WTC11 (cell line): ENCODE measurements around the gene CCN6. TPM values are rescaled to one million over a fixed set of nuclear protein-coding genes. Genes with fewer than 3 reads are reported as not detected.

Experiments used
- ATAC-seq: fragments of 200-7000 bp; cut with Tn5 transposase; 2 replicates; pipeline ENCODE4 v1.10.0; 2021; ENCODE audit warnings: mild to moderate bottlenecking, moderate library complexity
- CTCF ChIA-PET: fragments of 300-600 bp; sonication (Branson Sonifier 250); formaldehyde crosslinking; loops from one replicate; lab custom pipeline; 2021; ENCODE audit warnings: antibody characterized with exemption; lab: Charles Lee
- POLR2A ChIA-PET: fragments of 350-600 bp; sonication (Branson Sonifier 250); formaldehyde crosslinking; loops from one replicate; lab custom pipeline; 2021; ENCODE audit warnings: antibody characterized with exemption; lab: Charles Lee
- DNase-seq: peaks from one replicate; pipeline ENCODE4 v3.0.0; 2021; ENCODE audit warnings: low spot score
- H3K27ac Mint-ChIP-seq: 2 replicates; pipeline ENCODE4 v1.8.0; 2021; ENCODE audit warnings: mixed read lengths
- H3K27me3 Mint-ChIP-seq: 2 replicates; pipeline ENCODE4 v1.8.0; 2021; ENCODE audit warnings: low read depth, mild to moderate bottlenecking, moderate library complexity, mixed read lengths
- H3K36me3 Mint-ChIP-seq: 2 replicates; pipeline ENCODE4 v1.8.0; 2021; ENCODE audit warnings: mixed read lengths
- H3K4me1 Mint-ChIP-seq: 2 replicates; pipeline ENCODE4 v1.8.0; 2022; ENCODE audit warnings: mixed read lengths
- H3K4me3 Mint-ChIP-seq: 2 replicates; pipeline ENCODE4 v1.8.0; 2021; ENCODE audit warnings: mild to moderate bottlenecking, moderate library complexity, mixed read lengths
- H3K9me3 Mint-ChIP-seq: 2 replicates; pipeline ENCODE4 v1.8.0; 2021; ENCODE audit warnings: mixed read lengths
- FOXP1 ChIP-seq: sonication (generic); formaldehyde crosslinking; IDR thresholded peaks from 2 replicates; pipeline ENCODE4 v1.8.0; 2022; ENCODE audit warnings: missing genetic modification reagents, mild to moderate bottlenecking, moderate library complexity, borderline replicate concordance
- GABPB1 ChIP-seq: sonication (generic); formaldehyde crosslinking; IDR thresholded peaks from 2 replicates; pipeline ENCODE4 v1.8.1; 2023; ENCODE audit warnings: mild to moderate bottlenecking, missing genetic modification reagents
- GTF2I ChIP-seq: fragments of 250-450 bp; sonication (Bioruptor Pico); conservative IDR thresholded peaks from 2 replicates; pipeline ENCODE4 v1.4.0; 2021; ENCODE audit warnings: mild to moderate bottlenecking
- IRF2 ChIP-seq: sonication (generic); formaldehyde crosslinking; IDR thresholded peaks from 2 replicates; pipeline ENCODE4 v1.8.0; 2022; ENCODE audit warnings: low read depth, missing genetic modification reagents, borderline replicate concordance
- KAT7 ChIP-seq: sonication (generic); formaldehyde crosslinking; IDR thresholded peaks from 2 replicates; pipeline ENCODE4 v1.8.1; 2023; ENCODE audit warnings: missing genetic modification reagents, mild to moderate bottlenecking, borderline replicate concordance
- MXD4 ChIP-seq: fragments of 250-450 bp; sonication (Bioruptor Pico); IDR thresholded peaks from 2 replicates; pipeline ENCODE4 v1.8.0; 2021; ENCODE audit warnings: mild to moderate bottlenecking, moderate library complexity, borderline replicate concordance
- NR1H2 ChIP-seq: sonication (generic); formaldehyde crosslinking; IDR thresholded peaks from 2 replicates; pipeline ENCODE4 v1.9.0; 2021; ENCODE audit warnings: mild to moderate bottlenecking, moderate library complexity, missing genetic modification reagents
- SOX15 ChIP-seq: fragments of 250-450 bp; sonication (Bioruptor Pico); IDR thresholded peaks from 2 replicates; pipeline ENCODE4 v1.9.0; 2021; ENCODE audit warnings: mild to moderate bottlenecking
- TEAD1 ChIP-seq: sonication (generic); formaldehyde crosslinking; IDR thresholded peaks from 2 replicates; pipeline ENCODE4 v1.8.0; 2022; ENCODE audit warnings: mild to moderate bottlenecking, missing genetic modification reagents
- ZBTB21 ChIP-seq: sonication (generic); formaldehyde crosslinking; IDR thresholded peaks from 2 replicates; pipeline ENCODE4 v1.8.1; 2023; ENCODE audit warnings: mild to moderate bottlenecking, missing genetic modification reagents, borderline replicate concordance
- ZNF121 ChIP-seq: sonication (generic); formaldehyde crosslinking; IDR thresholded peaks from 2 replicates; pipeline ENCODE4 v1.8.0; 2023; ENCODE audit warnings: missing genetic modification reagents
- ZNF396 ChIP-seq: fragments of 250-450 bp; sonication (Bioruptor Pico); IDR thresholded peaks from 2 replicates; pipeline ENCODE4 v1.8.0; 2021; ENCODE audit warnings: mild to moderate bottlenecking, moderate library complexity, borderline replicate concordance
- total RNA-seq: library from RNA; stranded (reverse); gene quantifications from 3 replicates; pipeline ENCODE4 v1.2.3, GENCODE V29; 2021
- TF ChIP-seq, protein P1 (sequence below): sonication (generic); formaldehyde crosslinking; IDR thresholded peaks from 2 replicates; pipeline ENCODE4 v1.8.1; 2023; ENCODE audit warnings: mild to moderate bottlenecking, moderate library complexity, missing genetic modification reagents
- TF ChIP-seq, protein P2 (sequence below): fragments of 250-450 bp; sonication (Bioruptor Pico); IDR thresholded peaks from 2 replicates; pipeline ENCODE4 v2.1.2; 2022; ENCODE audit warnings: mild to moderate bottlenecking, moderate library complexity
- TF ChIP-seq, protein P3 (sequence below): fragments of 250-450 bp; sonication (Bioruptor Pico); IDR thresholded peaks from 2 replicates; pipeline ENCODE4 v1.9.0; 2021; ENCODE audit warnings: mild to moderate bottlenecking
- TF ChIP-seq, protein P4 (sequence below): fragments of 200-600 bp; IDR thresholded peaks from 2 replicates; pipeline ENCODE4 v1.8.0; 2022; ENCODE audit warnings: antibody characterized with exemption
- TF ChIP-seq, protein P5 (sequence below): fragments of 250-450 bp; sonication (Bioruptor Pico); IDR thresholded peaks from 2 replicates; pipeline ENCODE4 v1.9.0; 2021; ENCODE audit warnings: mild to moderate bottlenecking
- TF ChIP-seq, protein P6 (sequence below): sonication (generic); formaldehyde crosslinking; conservative IDR thresholded peaks from 2 replicates; pipeline ENCODE4 v1.8.1; 2022; ENCODE audit warnings: mild to moderate bottlenecking, missing genetic modification reagents
- TF ChIP-seq, protein P7 (sequence below): sonication (generic); formaldehyde crosslinking; IDR thresholded peaks from 2 replicates; pipeline ENCODE4 v1.8.1; 2023; ENCODE audit warnings: mild to moderate bottlenecking, missing genetic modification reagents, moderate library complexity
- TF ChIP-seq, protein P8 (sequence below): sonication (generic); formaldehyde crosslinking; IDR thresholded peaks from 2 replicates; pipeline ENCODE4 v1.8.0; 2022; ENCODE audit warnings: mild to moderate bottlenecking, missing genetic modification reagents

The CCN6 gene
- total RNA-seq, 1 experiment from 2014 or later, result not detected

DNA sequence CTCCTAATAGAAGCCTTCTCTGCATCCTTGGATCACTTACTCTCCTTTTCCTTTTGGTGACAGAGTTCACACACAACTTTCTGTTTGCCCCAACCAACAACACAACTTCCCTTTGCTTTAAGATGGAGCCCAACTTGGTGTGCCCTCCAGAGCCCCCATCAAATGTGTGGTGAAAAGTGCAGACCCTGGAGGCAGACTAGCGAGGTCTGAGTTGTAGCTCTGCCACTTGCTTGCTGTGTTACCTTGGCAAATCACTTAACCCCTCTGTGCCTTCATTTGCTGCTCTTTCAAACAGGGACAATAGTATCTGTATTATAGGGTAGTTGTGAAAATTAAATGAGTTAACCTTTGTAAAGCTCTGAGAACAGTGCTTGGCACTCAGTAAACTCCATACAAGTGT is 34.3 kb upstream of the CCN6 start:
- H3K4me1 Mint-ChIP-seq, result no peaks in the 10 kb centered on the region
- CTCF ChIA-PET, result no interaction called here
- peaks cover 9% of the 10 kb centered on the region for H3K36me3 Mint-ChIP-seq
- DNase-seq (no peak), ATAC-seq (no peak)
- no peak overlapping the region for H3K27ac Mint-ChIP-seq
- H3K27me3 Mint-ChIP-seq, result peaks cover 5% of the 10 kb centered on the region
- no peak overlapping the region for H3K4me3 Mint-ChIP-seq
- TF ChIP-seq, protein P1, sequence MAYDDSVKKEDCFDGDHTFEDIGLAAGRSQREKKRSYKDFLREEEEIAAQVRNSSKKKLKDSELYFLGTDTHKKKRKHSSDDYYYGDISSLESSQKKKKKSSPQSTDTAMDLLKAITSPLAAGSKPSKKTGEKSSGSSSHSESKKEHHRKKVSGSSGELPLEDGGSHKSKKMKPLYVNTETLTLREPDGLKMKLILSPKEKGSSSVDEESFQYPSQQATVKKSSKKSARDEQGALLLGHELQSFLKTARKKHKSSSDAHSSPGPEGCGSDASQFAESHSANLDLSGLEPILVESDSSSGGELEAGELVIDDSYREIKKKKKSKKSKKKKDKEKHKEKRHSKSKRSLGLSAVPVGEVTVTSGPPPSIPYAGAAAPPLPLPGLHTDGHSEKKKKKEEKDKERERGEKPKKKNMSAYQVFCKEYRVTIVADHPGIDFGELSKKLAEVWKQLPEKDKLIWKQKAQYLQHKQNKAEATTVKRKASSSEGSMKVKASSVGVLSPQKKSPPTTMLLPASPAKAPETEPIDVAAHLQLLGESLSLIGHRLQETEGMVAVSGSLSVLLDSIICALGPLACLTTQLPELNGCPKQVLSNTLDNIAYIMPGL (CRISPR knock-in tag), result no peak
- TF ChIP-seq, protein P2, sequence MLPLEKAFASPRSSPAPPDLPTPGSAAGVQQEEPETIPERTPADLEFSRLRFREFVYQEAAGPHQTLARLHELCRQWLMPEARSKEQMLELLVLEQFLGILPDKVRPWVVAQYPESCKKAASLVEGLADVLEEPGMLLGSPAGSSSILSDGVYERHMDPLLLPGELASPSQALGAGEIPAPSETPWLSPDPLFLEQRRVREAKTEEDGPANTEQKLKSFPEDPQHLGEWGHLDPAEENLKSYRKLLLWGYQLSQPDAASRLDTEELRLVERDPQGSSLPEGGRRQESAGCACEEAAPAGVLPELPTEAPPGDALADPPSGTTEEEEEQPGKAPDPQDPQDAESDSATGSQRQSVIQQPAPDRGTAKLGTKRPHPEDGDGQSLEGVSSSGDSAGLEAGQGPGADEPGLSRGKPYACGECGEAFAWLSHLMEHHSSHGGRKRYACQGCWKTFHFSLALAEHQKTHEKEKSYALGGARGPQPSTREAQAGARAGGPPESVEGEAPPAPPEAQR, result no peak
- TF ChIP-seq FOXP1 (no peak), KAT7 (CRISPR knock-in tag) (no peak), NR1H2 (CRISPR knock-in tag) (no peak), ZBTB21 (no peak), IRF2 (CRISPR knock-in tag) (no peak), MXD4 (CRISPR knock-in tag) (no peak), GTF2I (no peak)
- TF ChIP-seq, protein P3, sequence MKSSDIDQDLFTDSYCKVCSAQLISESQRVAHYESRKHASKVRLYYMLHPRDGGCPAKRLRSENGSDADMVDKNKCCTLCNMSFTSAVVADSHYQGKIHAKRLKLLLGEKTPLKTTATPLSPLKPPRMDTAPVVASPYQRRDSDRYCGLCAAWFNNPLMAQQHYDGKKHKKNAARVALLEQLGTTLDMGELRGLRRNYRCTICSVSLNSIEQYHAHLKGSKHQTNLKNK (CRISPR knock-in tag), result no peak
- TF ChIP-seq, protein P4, sequence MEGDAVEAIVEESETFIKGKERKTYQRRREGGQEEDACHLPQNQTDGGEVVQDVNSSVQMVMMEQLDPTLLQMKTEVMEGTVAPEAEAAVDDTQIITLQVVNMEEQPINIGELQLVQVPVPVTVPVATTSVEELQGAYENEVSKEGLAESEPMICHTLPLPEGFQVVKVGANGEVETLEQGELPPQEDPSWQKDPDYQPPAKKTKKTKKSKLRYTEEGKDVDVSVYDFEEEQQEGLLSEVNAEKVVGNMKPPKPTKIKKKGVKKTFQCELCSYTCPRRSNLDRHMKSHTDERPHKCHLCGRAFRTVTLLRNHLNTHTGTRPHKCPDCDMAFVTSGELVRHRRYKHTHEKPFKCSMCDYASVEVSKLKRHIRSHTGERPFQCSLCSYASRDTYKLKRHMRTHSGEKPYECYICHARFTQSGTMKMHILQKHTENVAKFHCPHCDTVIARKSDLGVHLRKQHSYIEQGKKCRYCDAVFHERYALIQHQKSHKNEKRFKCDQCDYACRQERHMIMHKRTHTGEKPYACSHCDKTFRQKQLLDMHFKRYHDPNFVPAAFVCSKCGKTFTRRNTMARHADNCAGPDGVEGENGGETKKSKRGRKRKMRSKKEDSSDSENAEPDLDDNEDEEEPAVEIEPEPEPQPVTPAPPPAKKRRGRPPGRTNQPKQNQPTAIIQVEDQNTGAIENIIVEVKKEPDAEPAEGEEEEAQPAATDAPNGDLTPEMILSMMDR, result no peak
- TF ChIP-seq, all 79 proteins: peak for 0
- POLR2A ChIA-PET, result no interaction called here
- peaks cover 16% of the 10 kb centered on the region for H3K9me3 Mint-ChIP-seq

DNA sequence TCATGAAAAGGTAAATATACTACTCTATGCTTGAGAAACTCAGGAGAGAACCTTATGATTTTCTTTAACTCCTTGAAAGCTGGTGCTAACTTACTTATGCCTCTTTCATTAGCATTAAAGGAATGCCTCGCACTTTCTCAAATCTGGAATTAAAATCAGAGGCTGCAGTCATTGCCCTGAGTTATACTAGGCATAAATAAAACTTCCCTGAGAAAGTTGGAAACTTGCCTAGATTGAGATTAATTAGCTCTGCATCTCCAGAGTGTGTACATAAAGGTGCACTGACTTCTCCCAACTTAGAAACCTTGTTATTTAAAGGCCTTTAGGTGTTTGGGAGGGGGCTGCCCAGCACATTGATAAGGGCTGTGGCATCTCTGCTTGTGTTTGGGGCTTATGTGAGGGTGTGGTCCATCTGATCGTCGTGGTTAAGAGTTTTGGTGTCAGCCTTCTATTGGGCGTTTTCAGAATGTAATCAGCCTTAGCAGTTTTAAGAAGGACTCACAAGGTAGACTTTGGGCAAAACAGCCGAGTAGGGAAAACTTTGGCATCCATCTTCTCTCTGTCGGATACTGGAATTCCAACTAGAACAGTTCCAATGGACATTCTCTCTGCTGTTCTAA is 32.1 kb upstream of the CCN6 start:
- Mint-ChIP-seq H3K4me3 (no peak overlapping the region), H3K9me3 (peaks cover 18% of the 10 kb centered on the region)
- ATAC-seq (no peak), DNase-seq (no peak)
- CTCF ChIA-PET, result no interaction called here
- TF ChIP-seq, protein P5, sequence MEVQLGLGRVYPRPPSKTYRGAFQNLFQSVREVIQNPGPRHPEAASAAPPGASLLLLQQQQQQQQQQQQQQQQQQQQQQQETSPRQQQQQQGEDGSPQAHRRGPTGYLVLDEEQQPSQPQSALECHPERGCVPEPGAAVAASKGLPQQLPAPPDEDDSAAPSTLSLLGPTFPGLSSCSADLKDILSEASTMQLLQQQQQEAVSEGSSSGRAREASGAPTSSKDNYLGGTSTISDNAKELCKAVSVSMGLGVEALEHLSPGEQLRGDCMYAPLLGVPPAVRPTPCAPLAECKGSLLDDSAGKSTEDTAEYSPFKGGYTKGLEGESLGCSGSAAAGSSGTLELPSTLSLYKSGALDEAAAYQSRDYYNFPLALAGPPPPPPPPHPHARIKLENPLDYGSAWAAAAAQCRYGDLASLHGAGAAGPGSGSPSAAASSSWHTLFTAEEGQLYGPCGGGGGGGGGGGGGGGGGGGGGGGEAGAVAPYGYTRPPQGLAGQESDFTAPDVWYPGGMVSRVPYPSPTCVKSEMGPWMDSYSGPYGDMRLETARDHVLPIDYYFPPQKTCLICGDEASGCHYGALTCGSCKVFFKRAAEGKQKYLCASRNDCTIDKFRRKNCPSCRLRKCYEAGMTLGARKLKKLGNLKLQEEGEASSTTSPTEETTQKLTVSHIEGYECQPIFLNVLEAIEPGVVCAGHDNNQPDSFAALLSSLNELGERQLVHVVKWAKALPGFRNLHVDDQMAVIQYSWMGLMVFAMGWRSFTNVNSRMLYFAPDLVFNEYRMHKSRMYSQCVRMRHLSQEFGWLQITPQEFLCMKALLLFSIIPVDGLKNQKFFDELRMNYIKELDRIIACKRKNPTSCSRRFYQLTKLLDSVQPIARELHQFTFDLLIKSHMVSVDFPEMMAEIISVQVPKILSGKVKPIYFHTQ (CRISPR knock-in tag), result no peak
- TF ChIP-seq, protein P6, sequence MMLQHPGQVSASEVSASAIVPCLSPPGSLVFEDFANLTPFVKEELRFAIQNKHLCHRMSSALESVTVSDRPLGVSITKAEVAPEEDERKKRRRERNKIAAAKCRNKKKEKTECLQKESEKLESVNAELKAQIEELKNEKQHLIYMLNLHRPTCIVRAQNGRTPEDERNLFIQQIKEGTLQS (CRISPR knock-in tag), result no peak
- TF ChIP-seq SOX15 (no peak), GABPB1 (no peak), ZNF121 (no peak), ZNF396 (CRISPR knock-in tag) (no peak), TEAD1 (no peak)
- TF ChIP-seq, protein P7, sequence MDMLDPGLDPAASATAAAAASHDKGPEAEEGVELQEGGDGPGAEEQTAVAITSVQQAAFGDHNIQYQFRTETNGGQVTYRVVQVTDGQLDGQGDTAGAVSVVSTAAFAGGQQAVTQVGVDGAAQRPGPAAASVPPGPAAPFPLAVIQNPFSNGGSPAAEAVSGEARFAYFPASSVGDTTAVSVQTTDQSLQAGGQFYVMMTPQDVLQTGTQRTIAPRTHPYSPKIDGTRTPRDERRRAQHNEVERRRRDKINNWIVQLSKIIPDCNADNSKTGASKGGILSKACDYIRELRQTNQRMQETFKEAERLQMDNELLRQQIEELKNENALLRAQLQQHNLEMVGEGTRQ (CRISPR knock-in tag), result no peak
- TF ChIP-seq, protein P8, sequence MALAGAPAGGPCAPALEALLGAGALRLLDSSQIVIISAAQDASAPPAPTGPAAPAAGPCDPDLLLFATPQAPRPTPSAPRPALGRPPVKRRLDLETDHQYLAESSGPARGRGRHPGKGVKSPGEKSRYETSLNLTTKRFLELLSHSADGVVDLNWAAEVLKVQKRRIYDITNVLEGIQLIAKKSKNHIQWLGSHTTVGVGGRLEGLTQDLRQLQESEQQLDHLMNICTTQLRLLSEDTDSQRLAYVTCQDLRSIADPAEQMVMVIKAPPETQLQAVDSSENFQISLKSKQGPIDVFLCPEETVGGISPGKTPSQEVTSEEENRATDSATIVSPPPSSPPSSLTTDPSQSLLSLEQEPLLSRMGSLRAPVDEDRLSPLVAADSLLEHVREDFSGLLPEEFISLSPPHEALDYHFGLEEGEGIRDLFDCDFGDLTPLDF (CRISPR knock-in tag), result no peak
- TF ChIP-seq, all 79 proteins: peak for 0
- H3K4me1 Mint-ChIP-seq, result no peaks in the 10 kb centered on the region
- H3K27ac Mint-ChIP-seq, result no peak overlapping the region
- H3K36me3 Mint-ChIP-seq, result peaks cover 9% of the 10 kb centered on the region
- POLR2A ChIA-PET, result no interaction called here
- H3K27me3 Mint-ChIP-seq, result peaks cover 6% of the 10 kb centered on the region
